HS-5 (cell line): ENCODE results near the gene VEGFC.

Experiments
- DNase-seq: peaks from one replicate; pipeline ENCODE4 v3.0.0-alpha.2; 2012; ENCODE audit warnings: low read depth

VEGFC gene, protein sequence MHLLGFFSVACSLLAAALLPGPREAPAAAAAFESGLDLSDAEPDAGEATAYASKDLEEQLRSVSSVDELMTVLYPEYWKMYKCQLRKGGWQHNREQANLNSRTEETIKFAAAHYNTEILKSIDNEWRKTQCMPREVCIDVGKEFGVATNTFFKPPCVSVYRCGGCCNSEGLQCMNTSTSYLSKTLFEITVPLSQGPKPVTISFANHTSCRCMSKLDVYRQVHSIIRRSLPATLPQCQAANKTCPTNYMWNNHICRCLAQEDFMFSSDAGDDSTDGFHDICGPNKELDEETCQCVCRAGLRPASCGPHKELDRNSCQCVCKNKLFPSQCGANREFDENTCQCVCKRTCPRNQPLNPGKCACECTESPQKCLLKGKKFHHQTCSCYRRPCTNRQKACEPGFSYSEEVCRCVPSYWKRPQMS

DNA sequence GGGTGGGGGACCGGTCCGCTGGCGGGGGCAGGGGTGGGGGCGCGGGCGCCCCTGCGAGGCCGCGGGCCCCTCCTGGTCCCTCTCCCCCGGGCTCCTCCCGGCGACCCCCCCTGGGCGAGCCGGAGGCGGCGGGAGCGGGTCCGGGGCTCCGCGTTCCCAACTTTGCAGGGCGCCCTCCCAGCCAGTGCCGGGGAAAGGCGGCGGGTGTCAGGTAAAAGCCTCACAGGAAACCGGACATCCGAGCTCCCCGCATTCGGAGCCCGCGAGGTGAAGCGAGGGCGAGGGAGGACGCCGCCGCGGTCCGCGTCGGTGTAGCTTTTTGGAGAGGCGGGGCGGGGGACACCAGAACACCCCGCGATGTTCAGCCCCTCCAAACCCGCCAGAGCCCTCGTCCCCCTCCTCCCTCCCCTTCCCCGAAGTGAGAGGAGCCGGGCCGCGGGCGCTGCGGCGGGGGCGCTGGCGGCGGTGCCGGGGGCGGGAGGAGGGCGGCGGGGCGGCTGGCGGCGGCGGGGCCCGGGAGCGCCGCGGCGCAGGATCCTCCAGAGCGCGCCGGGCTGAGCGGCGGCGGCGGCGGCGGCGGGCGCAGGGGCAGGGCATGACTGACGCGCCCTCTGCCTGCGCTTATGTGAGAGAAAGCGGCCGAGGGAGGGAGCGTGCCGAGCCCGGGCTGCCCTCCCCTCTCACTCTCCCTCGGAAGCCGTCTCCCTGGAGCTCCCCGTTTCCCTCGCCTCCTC is at the start of gene VEGFC:
Gene VEGFC (minus strand): TSS at position 597 of the 734 bp plus-strand sequence. CDS start 611 bp downstream, outside the sequence.
- no peak for DNase-seq

DNA sequence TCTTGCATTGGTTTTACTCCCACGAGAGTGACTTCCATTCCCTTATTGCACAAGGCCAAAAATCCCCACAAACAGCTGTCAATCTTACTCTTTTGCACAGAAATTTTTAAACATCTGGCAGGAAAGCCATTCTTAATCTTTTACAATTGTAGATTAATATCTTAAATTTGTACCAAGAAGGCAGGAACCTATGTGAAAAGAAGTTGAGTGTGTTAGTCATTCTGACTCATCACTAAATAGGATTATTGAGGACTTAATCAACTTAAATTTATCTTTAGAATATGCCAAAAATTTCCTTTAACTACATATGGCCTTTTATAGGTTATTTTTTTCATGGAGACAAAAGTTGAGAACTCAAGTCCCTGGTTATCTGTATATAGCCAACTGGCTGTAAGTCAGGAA is 49.0 kb upstream of the VEGFC start:
- DNase-seq: peak; percentile 63

DNA sequence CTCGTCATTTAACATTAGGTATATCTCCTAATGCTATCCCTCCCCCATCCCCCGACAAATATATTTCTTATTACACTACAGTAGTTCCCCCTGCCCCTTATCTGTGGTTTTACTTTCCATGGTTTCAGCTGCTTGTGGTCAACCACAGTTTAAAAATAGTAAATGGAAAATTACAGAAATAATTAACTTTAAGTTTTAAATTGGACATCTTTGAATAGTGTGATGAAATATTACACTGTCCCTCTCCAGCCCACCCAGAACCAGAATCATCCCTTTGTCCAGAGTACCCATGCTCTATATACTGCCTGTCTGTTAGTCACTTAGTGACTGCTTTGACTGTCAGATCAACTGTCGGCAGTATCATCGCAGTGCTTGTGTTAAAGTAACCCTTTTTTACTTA is 47.4 kb upstream of the VEGFC start:
- DNase-seq: no peak

DNA sequence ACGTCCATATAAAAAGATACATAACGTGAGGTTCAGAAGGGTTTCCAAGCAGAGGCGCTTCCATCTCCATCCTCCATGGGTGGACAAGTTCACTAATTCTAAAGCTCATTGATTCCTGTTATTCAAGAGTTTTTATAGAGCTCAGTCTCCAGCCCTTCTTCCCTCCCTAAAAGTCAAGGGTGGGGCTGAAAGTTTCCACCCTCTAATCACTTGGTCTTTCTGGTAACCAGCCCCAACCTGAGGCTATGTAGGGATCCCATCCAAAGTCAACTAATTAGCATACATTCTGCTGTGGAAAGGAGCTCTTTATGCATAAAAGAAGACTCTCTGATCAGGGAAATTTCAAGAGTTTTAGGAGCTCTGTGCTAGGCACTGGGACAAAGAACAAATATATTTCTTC is 46.9 kb upstream of the VEGFC start:
- DNase-seq: no peak

DNA sequence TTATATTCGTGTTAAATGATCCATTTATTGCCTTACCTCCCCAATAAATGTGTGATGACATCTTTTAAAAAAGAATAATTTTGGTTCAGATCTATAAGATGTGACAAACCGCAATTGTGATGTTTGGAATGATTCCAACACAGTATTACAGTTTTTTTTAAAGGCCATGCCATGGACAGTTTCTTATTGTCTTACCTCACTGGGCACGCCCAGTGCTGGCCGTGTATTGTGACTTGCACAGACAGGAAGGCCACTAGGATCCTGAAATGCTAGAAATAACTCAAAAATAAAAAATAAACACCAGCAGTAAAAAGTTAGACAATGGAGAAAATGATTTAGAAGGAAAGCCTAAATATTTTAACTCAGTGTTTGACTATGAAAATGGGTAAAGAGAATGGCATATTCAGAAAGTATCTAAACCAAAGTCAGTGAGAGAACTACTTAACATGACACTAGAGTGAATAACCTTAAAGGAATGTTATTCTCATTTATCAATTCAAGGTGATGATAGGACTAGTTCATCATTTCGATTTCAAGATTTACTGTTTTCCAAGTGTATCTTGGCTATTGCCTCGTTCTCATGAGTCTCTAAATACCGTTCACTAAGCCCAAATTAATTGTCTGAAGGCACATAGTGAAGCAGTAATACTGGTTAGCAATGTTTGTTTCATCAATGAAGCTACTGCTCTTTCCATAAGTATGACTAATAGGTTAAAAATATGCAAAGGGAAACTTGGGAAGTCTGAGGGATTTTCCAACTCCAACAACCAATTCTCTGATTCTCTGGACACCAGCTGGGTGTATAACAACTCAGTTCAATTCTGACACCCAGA is 46.1 kb upstream of the VEGFC start:
- peak; percentile 79 for DNase-seq

DNA sequence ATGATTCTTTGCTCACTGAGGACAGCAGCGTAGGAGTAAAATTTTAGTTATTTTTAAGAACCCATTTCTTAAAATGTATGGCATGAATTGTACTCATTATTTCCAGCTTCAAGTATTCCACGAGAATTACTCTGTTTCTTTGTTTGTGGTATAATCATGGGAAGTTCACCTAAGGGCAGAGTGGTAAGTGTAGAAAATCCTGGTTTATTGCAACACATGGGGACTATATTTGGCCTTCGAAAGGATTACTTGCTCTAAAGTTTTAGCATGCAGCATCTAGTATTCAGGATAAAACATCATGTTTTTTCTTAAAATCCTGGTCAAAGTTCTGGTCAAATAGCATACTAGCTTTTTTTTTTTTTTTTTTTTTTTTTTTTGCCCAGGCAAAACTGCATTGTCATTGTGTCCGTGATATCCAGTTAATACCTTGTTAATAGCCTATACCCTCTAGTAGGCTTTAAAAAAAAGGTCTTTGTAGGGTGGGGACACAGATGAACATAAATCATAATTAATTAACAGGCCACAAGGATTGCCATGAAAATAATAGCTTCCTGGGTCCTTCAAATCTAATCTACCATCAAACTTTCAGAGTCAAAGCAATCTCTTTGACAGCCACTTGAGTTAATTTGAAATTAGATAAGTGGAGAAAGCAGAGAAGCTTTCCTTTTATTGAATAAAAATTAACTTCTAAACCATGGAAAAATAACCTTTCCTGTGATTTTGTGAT is 44.6 kb upstream of the VEGFC start:
- DNase-seq: no peak

DNA sequence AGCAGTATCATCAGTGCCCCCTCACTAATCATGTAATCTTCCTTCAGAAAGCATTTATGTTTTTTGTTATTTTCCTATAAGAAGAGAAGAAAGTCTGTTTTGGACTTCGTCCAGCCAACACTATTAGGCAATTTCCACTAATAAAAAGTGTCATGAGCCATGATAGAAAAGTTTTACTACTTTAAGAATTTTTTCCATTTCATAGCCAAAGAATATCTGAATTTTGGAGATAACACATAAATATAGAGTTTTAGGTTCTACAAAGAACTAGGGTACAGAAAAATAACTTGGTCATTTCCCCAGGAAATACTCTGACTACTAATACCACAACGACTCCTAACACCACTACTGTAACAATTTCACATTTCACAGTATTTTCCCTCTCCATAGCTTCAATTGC is 41.8 kb upstream of the VEGFC start:
- DNase-seq: no peak

DNA sequence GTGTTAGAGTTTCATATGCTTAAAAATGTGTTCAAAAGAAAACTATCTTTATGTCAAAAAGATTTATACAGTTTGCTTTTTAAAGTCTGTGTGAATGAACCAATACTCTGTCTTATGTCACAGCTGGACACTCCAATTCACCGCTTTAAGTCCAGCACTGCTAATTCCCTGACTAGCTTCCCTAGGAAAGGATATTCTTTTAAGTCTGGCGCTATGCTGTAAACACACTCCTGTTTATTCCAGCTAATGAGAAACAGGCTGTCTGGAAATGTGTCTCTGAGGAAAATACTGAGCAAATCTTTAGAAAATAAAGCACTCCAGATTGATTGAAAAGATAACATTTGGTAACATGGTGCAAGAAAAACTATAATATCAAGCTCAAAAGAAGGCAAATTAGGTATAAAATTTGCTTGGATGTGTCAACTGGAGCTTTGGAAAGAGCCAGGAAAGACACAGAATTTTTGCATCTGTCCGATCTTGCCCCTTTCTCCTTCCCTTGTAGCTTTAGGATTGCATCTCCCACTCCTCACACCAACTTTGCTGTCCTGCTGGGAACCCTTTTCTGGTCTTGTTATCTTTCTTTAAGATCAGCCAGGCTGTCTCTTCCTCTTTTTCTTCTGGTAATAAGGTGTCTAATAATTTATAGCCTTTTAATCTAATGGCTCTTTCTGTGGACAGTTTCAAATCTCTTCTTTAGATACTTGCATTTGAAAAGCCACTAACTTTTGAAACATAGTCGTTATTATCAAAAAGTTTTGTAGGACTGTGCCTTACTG is 40.9 kb upstream of the VEGFC start:
- no peak for DNase-seq

DNA sequence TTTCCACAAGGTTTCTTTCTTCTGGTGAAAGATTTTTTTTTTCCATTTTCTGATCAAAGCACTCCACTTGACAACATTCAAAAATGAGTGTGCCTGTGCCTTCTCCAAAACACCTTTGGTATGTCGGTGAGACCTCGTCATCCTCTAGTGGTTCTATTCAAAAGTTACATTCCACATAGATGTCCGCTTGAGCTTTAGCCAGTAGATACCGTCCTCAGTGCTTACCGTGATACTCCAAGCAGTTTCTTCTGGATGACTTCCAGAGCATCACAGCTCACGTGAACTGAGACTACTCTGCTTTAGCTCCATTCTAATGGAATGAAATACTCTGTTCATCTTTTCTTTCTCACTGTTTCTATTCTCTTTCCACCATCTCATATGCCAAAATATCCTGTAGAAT is 38.2 kb upstream of the VEGFC start:
- no peak for DNase-seq

DNA sequence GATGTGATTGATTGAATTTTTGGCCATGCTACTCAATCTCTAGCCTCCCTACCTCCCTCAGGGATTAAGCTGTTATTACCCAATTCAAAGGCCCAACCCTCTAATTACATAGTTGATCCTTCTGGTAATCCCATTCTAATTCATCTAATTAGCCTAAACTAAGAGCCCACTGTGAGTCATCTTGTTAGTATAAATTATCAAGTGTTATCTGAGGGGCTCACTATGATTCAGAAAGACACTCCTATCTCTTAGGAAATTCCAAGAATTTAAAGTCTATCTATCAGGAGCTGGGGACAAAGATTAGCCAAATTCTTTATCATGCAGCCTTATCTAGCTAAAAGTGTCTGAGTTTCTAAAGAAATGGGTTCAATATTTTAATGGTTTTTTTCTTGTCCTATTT is 32.9 kb upstream of the VEGFC start:
- DNase-seq: no peak

DNA sequence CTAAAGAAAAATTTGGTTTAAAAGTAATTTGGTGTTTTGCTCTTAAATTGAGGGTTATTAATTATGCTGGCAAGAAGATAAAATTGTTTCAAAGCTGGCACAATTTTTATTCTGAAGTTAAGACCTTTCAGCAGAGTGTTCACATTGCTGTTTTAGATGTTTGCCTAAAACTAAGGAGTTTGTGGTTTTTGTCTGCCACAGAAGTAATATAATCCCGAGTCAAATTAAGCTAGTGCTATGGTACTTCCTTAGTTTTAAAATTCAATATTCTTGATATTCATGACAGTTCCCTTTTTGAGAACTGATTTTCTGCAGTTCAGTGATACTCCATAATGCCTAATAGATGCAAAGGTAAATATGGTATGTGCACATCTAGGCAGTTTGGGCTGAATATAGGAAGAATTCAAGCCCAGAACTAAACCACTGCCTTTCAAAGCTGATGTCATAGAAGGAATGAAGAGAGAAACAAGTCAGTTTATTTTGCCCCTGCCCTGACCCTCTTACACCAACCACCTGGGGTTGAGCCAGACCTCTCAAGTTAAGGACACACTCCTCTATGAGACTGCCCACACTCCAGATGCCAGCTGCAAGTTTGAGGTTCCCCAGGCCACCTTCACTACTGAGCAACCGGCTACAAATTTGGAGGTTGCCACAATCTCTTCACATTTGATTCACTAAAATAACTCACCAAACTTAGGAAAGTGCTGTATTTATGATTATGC is 32.1 kb upstream of the VEGFC start:
- no peak for DNase-seq

DNA sequence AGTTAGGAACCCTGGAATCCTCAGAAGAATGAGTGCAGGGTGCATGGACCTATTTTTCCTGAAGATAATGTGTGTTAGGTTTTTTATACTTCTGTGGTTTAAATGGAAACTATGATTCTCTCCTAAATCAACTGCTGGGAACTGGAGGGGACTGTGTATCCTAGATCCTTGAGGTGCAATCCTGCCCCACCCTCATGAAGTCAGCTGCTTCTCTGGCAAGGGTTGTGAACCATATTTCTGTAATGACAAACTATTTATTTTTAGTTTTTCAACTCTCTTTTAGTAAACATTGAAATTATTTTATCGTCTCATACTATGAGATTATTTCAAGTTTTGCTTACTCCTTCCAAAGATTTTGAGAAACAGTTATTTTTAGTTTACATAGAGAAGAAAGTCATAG is 25.8 kb upstream of the VEGFC start:
- no peak for DNase-seq

DNA sequence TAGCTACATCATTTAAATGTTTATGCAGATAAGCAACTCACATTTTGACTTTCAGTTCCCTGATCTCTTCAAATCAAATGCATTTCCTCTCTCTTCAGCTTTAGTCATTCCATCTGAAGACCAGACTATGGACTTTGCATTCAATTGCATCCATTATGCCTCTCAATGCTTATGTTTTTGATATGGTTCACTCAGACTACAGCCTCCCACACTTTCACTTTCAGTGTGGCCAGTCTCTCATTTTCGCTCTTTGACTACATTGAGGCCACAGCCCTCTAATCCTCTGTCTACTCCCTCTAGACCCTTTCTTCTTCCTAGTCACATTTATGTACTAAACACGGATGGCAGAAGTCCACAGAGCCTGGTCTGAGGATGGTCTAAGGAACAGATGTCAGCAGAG is 24.5 kb upstream of the VEGFC start:
- DNase-seq: no peak

DNA sequence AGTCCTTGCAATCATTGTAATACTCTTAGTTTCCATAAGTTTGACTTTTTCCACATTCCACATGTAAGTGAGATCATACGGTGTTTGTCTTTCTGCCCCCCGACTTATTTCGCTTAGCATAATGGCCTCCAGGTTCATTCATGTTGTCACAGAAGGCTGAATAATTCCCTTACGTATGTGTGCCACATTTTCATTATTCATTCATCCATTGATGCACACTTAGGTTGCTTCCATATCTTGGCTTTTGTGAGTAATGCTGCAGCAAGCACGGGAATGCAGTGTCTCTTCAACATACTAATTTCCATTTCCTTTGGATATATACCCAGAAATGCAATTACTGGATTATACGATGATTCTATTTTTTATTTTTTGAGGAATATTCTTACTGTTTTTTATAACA is 22.0 kb upstream of the VEGFC start:
- DNase-seq: peak; percentile 57

DNA sequence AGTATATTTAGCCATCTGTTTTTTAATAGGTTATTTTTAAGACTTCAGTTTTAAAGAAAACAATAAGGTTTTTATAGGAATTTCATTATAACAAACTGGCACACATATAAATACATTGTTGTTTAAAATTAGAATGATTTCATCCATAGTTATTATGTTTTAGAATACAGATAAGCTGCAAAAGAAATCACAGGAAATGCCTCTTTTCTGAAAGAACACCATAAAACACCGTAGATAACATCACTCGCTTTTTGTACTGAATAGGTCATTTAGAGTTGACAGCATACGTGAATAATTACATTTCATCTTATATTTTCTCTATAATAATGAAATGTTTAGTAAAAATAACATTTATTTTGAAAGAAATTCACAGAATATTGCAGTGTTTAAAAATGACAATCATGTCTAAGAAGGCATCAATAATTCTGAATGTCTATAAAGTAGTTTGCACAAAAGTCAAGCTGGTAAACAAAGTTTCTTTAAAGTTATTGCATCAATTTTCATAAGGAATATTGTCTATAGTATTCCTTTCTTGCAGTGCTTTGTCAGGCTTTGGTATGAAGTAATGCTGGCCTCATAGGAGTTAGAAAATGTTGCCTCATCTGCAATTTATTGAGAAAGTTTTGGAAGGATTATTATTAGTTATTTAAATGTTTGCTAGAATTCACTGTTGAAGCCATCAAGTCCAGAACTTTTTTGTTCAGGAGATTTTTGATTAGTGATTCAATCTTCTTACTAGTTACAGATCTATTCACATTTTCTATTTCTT is 17.9 kb upstream of the VEGFC start:
- no peak for DNase-seq

DNA sequence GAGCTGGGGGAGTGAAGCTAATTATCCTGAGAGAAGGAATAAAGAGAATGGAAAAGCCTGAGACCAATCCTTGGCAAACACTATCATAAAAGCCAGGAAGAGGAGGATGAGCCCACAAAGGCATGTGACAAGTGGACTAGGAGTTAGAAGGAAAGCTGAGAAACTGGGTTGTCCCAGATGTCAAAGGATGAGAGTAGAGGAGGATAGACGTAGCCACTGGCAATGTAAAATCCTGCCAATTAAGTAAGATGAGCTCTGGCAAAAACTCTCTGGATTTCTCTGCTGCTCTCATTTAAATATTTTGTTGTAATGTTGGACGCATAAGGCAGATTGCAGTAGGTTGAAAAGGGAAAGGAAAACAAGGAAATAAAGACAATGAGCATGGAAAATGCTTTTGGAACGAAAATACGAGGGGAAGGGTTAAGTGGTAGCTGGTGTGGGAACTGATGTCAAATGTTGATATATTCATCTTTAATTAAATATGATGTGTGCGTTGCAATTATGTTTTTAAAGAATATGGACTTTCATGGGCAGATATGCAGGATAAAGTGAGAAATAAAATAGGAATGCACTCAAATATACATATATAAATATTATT is 14.2 kb upstream of the VEGFC start:
- DNase-seq: no peak

DNA sequence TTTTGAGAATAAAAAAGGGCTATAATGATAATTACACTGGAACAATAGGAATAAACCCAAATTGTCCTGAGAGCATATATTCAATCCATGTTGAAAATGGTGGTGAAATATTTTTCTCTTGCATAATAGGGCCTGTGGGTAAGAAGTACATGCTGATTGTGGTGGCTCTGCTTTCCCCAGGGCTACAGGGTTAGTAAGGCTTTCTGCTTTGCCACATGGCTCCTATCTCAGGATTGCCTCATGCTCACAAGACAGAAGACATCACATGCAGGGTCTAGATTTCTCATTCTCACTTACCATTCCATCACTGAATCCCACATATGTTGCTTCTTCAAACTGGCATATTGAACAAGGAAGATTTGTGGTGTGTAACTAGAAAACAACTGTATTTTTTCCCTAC is 12.4 kb upstream of the VEGFC start:
- no peak for DNase-seq

DNA sequence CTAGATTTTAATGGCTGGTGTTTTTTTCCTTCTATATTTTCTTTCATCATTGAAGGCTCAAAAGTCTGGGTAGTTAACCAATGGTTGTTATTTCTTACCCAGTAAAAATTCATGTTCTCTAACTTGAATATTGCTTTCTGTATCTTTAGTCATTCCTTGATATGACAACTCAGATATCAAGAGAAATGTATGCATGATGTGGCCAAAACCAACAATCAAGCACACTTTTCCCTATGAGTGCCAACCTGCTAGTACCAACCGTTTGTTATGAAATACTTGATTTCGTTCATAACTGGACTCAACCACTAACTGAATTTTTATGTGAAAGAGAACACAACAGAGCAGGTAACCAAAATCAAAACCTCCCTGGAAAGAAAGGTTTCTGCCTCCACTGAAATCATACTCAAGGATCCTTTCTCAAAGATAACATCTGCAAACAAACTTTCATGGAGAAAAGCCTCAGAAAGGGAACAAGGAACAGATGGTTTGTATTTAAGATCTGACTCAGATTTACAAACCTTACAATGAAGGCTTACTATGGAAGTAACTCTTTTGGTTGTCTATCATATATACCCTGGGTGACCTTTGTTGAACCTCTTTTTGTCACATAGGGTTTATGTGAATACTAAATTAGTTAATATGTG is 8.3 kb upstream of the VEGFC start:
- DNase-seq: no peak

DNA sequence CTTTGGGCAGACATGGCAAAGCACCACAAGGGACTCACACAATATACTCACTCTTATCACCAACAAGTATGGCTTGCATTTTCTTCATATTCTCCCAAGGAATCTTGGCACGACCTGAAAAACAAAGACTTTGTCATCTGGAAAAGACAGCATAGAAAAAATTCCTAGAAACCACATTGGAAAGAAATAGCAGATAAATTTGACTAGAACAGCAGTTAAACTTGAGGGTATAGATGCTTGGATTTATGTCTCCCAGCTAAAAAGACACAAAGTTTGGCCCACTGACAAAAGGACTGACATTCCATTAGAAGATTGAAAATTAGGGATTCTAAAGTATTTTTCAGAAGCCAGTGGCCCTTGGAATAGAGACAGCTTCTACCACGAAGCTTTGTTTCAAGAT is 6.9 kb upstream of the VEGFC start:
- DNase-seq: no peak
